HepG2 (cell line): ENCODE results near the gene GADD45GIP1. TPM values are rescaled to one million over a fixed set of nuclear protein-coding genes. Genes with fewer than 3 reads are reported as not detected.

ENCODE experiments used
- ARNT2 ChIP-seq: sonication (generic); formaldehyde crosslinking; IDR thresholded peaks from 2 replicates; pipeline ENCODE4 v1.8.0; 2022; ENCODE audit warnings: mild to moderate bottlenecking, low read depth, missing genetic modification reagents, moderate library complexity
- BCL6 ChIP-seq: IDR thresholded peaks from 2 replicates; pipeline ENCODE4 v1.6.1; 2016; ENCODE audit warnings: missing genetic modification reagents, missing compliant biosample characterization
- BRF2 ChIP-seq: sonication (generic); formaldehyde crosslinking; IDR thresholded peaks from 2 replicates; pipeline ENCODE4 v1.8.1; 2022; ENCODE audit warnings: mild to moderate bottlenecking, missing genetic modification reagents
- CEBPB ChIP-seq: IDR thresholded peaks from 2 replicates; pipeline ENCODE4 v1.6.1; 2011; ENCODE audit warnings: low read depth, low read length, improper control_type of control experiment, borderline replicate concordance
- HCFC1 ChIP-seq: fragments of 150-350 bp; IDR thresholded peaks from 2 replicates; pipeline ENCODE4 v1.6.1; 2014; ENCODE audit warnings: low read depth, low read length
- HMGA1 ChIP-seq: sonication (generic); formaldehyde crosslinking; conservative IDR thresholded peaks from 2 replicates; pipeline ENCODE4 v1.4.0; 2020; ENCODE audit warnings: missing genetic modification reagents
- HNRNPH1 ChIP-seq: fragments of 200-400 bp; formaldehyde crosslinking; optimal IDR thresholded peaks from 2 replicates; pipeline ENCODE3; 2017; ENCODE audit warnings: mild to moderate bottlenecking, low read depth, low read length
- KDM3A ChIP-seq: IDR thresholded peaks from 2 replicates; pipeline ENCODE4 v1.6.1; 2018; ENCODE audit warnings: low read depth, missing compliant biosample characterization
- KLF11 ChIP-seq: IDR thresholded peaks from 2 replicates; pipeline ENCODE4 v1.6.1; 2016; ENCODE audit warnings: missing compliant biosample characterization
- MIER3 ChIP-seq: IDR thresholded peaks from 2 replicates; pipeline ENCODE4 v1.6.1; 2016; ENCODE audit warnings: missing compliant biosample characterization, borderline replicate concordance
- MLX ChIP-seq: IDR thresholded peaks from 2 replicates; pipeline ENCODE4 v1.6.1; 2016
- NCOR1 ChIP-seq: fragments of 200-600 bp; sonication (generic); IDR thresholded peaks from 2 replicates; pipeline ENCODE4 v1.7.0; 2017; ENCODE audit warnings: antibody characterized with exemption, low read length, borderline replicate concordance
- PAX8 ChIP-seq: sonication (generic); formaldehyde crosslinking; IDR thresholded peaks from 2 replicates; pipeline ENCODE4 v1.8.0; 2022; ENCODE audit warnings: mild to moderate bottlenecking, missing genetic modification reagents, borderline replicate concordance
- SMAD1 ChIP-seq: sonication (generic); formaldehyde crosslinking; IDR thresholded peaks from 2 replicates; pipeline ENCODE4 v1.4.0; 2020; ENCODE audit warnings: missing genetic modification reagents, low read depth, mild to moderate bottlenecking, borderline replicate concordance
- SRSF9 ChIP-seq: fragments of 200-400 bp; formaldehyde crosslinking; IDR thresholded peaks from 2 replicates; pipeline ENCODE4 v1.6.1; 2018; ENCODE audit warnings: borderline replicate concordance, mild to moderate bottlenecking, low read depth, low read length; ENCODE audit not compliant: insufficient read depth, poor library complexity, severe bottlenecking
- SRY ChIP-seq: sonication (generic); formaldehyde crosslinking; IDR thresholded peaks from 2 replicates; pipeline ENCODE4 v1.8.0; 2022; ENCODE audit warnings: mild to moderate bottlenecking, missing genetic modification reagents
- TFDP1 ChIP-seq: IDR thresholded peaks from 2 replicates; pipeline ENCODE4 v1.6.1; 2016; ENCODE audit warnings: missing compliant biosample characterization, missing genetic modification reagents, borderline replicate concordance
- YEATS4 ChIP-seq: sonication (generic); formaldehyde crosslinking; IDR thresholded peaks from 2 replicates; pipeline ENCODE4 v1.4.0; 2020; ENCODE audit warnings: missing genetic modification reagents, borderline replicate concordance
- ZBTB1 ChIP-seq: sonication (generic); formaldehyde crosslinking; IDR thresholded peaks from 2 replicates; pipeline ENCODE4 v1.4.0; 2020; ENCODE audit warnings: missing genetic modification reagents, borderline replicate concordance
- ZFP90 ChIP-seq: sonication (generic); formaldehyde crosslinking; IDR thresholded peaks from 2 replicates; pipeline ENCODE4 v1.8.0; 2022; ENCODE audit warnings: missing genetic modification reagents, mild to moderate bottlenecking, inconsistent platforms, borderline replicate concordance
- ZKSCAN8 ChIP-seq: IDR thresholded peaks from 2 replicates; pipeline ENCODE4 v1.6.1; 2016; ENCODE audit warnings: borderline replicate concordance, missing genetic modification reagents, missing compliant biosample characterization
- ZNF44 ChIP-seq: sonication (generic); formaldehyde crosslinking; IDR thresholded peaks from 2 replicates; pipeline ENCODE4 v1.5.1; 2020; ENCODE audit warnings: mild to moderate bottlenecking, missing genetic modification reagents
- ZNF703 ChIP-seq: sonication (generic); formaldehyde crosslinking; IDR thresholded peaks from 2 replicates; pipeline ENCODE4 v1.5.1; 2020; ENCODE audit warnings: missing genetic modification reagents, mild to moderate bottlenecking, moderate library complexity, borderline replicate concordance
- ZNF781 ChIP-seq: sonication (generic); formaldehyde crosslinking; IDR thresholded peaks from 2 replicates; pipeline ENCODE4 v1.5.1; 2020; ENCODE audit warnings: borderline replicate concordance, mild to moderate bottlenecking, missing genetic modification reagents; ENCODE audit errors: not compliant biosample characterization
- ZNF782 ChIP-seq: sonication (generic); formaldehyde crosslinking; IDR thresholded peaks from 2 replicates; pipeline ENCODE4 v1.4.0; 2020; ENCODE audit warnings: missing genetic modification reagents, mild to moderate bottlenecking, borderline replicate concordance
- ZNF800 ChIP-seq: sonication (generic); formaldehyde crosslinking; IDR thresholded peaks from 2 replicates; pipeline ENCODE4 v1.4.0; 2020; ENCODE audit warnings: missing genetic modification reagents
- polyA plus RNA-seq, 8 experiments: library from polyadenylated mRNA; depleted of rRNA in 3 of 8; stranded (reverse) in 7 of 8; unstranded in 1 of 8; fragments of >200 nt; fragmentation: Illumina TruSeq in 4 of 8; extraction: Trizol in 4 of 8; gene quantifications; 2 replicates each; pipeline versions ENCODE4 v1.2.1 to v1.2.3, GENCODE V29; 2011 to 2016; ENCODE audit warnings: low read depth in 4 of 8, missing spikeins in 1 of 8, mixed read lengths in 1 of 8; ENCODE audit not compliant: insufficient read depth in 1 of 8
- total RNA-seq, 5 experiments: library from RNA; depleted of rRNA; stranded (reverse); fragments of >200 nt; fragmentation: Illumina TruSeq; extraction: Trizol; gene quantifications; 2 replicates each; pipeline ENCODE4 v1.2.3, GENCODE V29; 2016; ENCODE audit warnings: low read depth in 1 of 5

Gene GADD45GIP1
- total and polyA plus RNA-seq, 2 of the 13 experiments (the other 11 are each of a cell fraction or from before 2014, with no cell fraction given), result 24.6 to 30.7 TPM

- TF ChIP-seq KDM3A (CRISPR knock-in tag), result no peak
- TF ChIP-seq SMAD1 (CRISPR knock-in tag), result no peak
- no peak for TF ChIP-seq ZNF781 (CRISPR knock-in tag)
- no peak for TF ChIP-seq MLX (CRISPR knock-in tag)
- TF ChIP-seq BCL6 (CRISPR knock-in tag), result no peak
- 0 out of 2 replicates have a peak, but pooled peaks have one; percentile 59 for TF ChIP-seq PAX8 (CRISPR knock-in tag)
- TF ChIP-seq BRF2 (CRISPR knock-in tag), result no peak
- 0 out of 2 replicates have a peak, but pooled peaks have one; percentile 75 for TF ChIP-seq ZNF44
- TF ChIP-seq HMGA1 (CRISPR knock-in tag), result no peak
- TF ChIP-seq NCOR1, result no peak
- no peak for TF ChIP-seq HCFC1
- TF ChIP-seq YEATS4 (CRISPR knock-in tag), result no peak
- TF ChIP-seq ZBTB1 (CRISPR knock-in tag), result no peak
- TF ChIP-seq TFDP1 (CRISPR knock-in tag), result no peak
- no peak for TF ChIP-seq ZNF703 (CRISPR knock-in tag)
- no peak for TF ChIP-seq KLF11
- TF ChIP-seq ZNF782, result no peak
- no peak for TF ChIP-seq MIER3 (CRISPR knock-in tag)
- TF ChIP-seq ZFP90 (CRISPR knock-in tag), result no peak
- no peak for TF ChIP-seq HNRNPH1
- no peak for TF ChIP-seq CEBPB
- TF ChIP-seq SRSF9, result no peak
- no peak for TF ChIP-seq ZKSCAN8 (CRISPR knock-in tag)
- TF ChIP-seq ZNF800 (CRISPR knock-in tag), result no peak
- TF ChIP-seq SRY, result no peak
- TF ChIP-seq ARNT2 (CRISPR knock-in tag), result 0 out of 2 replicates have a peak, but pooled peaks have one; percentile 2
Measured at GRCh38 chr19:12938779-12939601, 18.0 kb downstream of the GADD45GIP1 start (continued).
